Colonic mucosa (tissue), 4 donors: ENCODE measurements around the gene SEC22A. TPM values are rescaled to one million over a fixed set of nuclear protein-coding genes. Genes with fewer than 3 reads are reported as not detected.
"Not testable (repeated sequence)": the region's sequence is repeated elsewhere in the genome, so short reads cannot be mapped to it uniquely, and the experiment has no call there.

ENCODE experiments used
- DNase-seq: peaks from one replicate; pipeline ENCODE4 v3.0.0-alpha.2; 2020
- H3K27ac ChIP-seq: fragments of 200-600 bp; one replicate; pipeline ENCODE4 v1.8.0; 2021
- H3K27me3 ChIP-seq: fragments of 200-600 bp; one replicate; pipeline ENCODE4 v1.8.0; 2021
- H3K36me3 ChIP-seq: fragments of 200-600 bp; one replicate; pipeline ENCODE4 v1.8.0; 2021
- H3K4me1 ChIP-seq: fragments of 200-600 bp; one replicate; pipeline ENCODE4 v1.8.0; 2021; ENCODE audit warnings: mild to moderate bottlenecking
- H3K4me3 ChIP-seq: fragments of 200-600 bp; one replicate; pipeline ENCODE4 v1.8.0; 2021
- H3K9ac ChIP-seq, 2 donors: one replicate each; pipeline ENCODE4 v1.7.0; 2013; ENCODE audit warnings: control low read depth in 2 of 2, low read depth in 2 of 2, low read length in 2 of 2
- H3K9me3 ChIP-seq: fragments of 200-600 bp; one replicate; pipeline ENCODE4 v1.8.0; 2021
- intact Hi-C: fragments of 100-400 bp; cut with DNase I; formaldehyde crosslinking; loops from one replicate; pipeline ENCODE4 v1.14.1; 2022
- total RNA-seq, 2 donors: library from RNA; stranded (reverse); fragmentation: NEBNext Ultra II Directional in 1 of 2; extraction: Animal tissue kit (Norgen Biotek cat#: 25700) in 1 of 2; gene quantifications; one replicate each; pipeline ENCODE4 v1.2.1, GENCODE V29; 2021
- TF ChIP-seq, protein P1 (sequence below): fragments of 200-600 bp; IDR thresholded peaks from one replicate; pipeline ENCODE4 v1.8.0; 2022; ENCODE audit warnings: antibody characterized with exemption, mild to moderate bottlenecking
- donor health status: healthy.
- donor health status: DM: no; HTN: no; CAD: no.
- donor health status: DM: no; HTN: no; CAD: no.

SEC22A gene
- total RNA-seq, 2 donors from 2014 or later = 15.6 to 18.7 TPM

DNA sequence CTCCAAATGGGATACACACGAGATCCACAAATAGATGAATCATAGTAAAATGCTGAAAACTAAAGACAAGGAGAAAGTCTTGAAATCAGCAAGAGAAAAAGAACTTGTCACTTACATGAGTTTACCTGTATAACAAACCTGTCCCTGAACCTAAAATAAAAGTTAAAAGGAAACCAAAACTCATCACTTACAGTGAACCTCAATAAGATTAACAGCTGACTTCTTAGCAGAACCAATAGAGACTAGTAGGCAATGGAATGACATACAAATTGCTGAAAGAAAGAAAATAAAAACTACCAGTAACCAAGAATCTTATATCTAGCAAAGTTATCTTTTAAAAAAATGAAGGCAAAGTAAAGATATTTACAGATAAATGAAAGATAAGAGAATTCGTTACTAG lies 27.4 kb downstream of the SEC22A start:
- TF ChIP-seq, protein P1, sequence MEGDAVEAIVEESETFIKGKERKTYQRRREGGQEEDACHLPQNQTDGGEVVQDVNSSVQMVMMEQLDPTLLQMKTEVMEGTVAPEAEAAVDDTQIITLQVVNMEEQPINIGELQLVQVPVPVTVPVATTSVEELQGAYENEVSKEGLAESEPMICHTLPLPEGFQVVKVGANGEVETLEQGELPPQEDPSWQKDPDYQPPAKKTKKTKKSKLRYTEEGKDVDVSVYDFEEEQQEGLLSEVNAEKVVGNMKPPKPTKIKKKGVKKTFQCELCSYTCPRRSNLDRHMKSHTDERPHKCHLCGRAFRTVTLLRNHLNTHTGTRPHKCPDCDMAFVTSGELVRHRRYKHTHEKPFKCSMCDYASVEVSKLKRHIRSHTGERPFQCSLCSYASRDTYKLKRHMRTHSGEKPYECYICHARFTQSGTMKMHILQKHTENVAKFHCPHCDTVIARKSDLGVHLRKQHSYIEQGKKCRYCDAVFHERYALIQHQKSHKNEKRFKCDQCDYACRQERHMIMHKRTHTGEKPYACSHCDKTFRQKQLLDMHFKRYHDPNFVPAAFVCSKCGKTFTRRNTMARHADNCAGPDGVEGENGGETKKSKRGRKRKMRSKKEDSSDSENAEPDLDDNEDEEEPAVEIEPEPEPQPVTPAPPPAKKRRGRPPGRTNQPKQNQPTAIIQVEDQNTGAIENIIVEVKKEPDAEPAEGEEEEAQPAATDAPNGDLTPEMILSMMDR = no peak
- no peaks in the 10 kb centered on the region for H3K27me3 ChIP-seq
- no peak overlapping the region for H3K9ac ChIP-seq
- DNase-seq = no peak
- H3K9me3 ChIP-seq = no peaks in the 10 kb centered on the region
- no peaks in the 10 kb centered on the region for H3K36me3 ChIP-seq
- H3K4me3 ChIP-seq = no peak overlapping the region
- H3K4me1 ChIP-seq = no peaks in the 10 kb centered on the region
- intact Hi-C loops = no loop called here
- no peak overlapping the region for H3K27ac ChIP-seq

- no peaks in the 10 kb centered on the region for H3K9me3 ChIP-seq
These were observed 35.2 kb downstream of the SEC22A start for GRCh38 chr3:123236902-123237301.

DNA sequence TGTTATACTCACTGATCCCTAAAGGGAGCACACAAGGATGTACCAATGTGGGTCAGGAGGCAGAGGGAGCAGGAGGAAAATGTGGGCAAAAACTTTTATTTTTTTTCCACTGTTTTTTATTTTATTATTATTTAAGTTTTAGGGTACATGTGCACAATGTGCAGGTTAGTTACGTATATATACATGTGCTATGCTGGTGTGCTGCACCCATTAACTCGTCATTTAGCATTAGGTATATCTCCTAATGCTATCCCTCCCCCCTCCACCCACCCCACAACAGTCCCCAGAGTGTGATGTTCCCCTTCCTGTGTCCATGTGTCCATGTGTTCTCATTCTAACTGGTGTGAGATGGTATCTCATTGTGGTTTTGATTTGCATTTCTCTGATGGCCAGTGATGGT lies 37.4 kb downstream of the SEC22A start:
- H3K9me3 ChIP-seq, H3K9ac ChIP-seq, H3K36me3 ChIP-seq, H3K27me3 ChIP-seq, H3K27ac ChIP-seq, intact Hi-C loops, H3K4me1 ChIP-seq, DNase-seq, H3K4me3 ChIP-seq: not testable (repeated sequence)

More at GRCh38 chr3:123236902-123237301, 35.2 kb downstream of the SEC22A start:
- Histone ChIP-seq H3K27ac (no peak overlapping the region), H3K36me3 (no peaks in the 10 kb centered on the region), H3K4me1 (no peaks in the 10 kb centered on the region), H3K9ac (no peak overlapping the region), H3K4me3 (no peak overlapping the region), H3K27me3 (no peaks in the 10 kb centered on the region)
- intact Hi-C loops = no loop called here
- TF ChIP-seq, protein P1 = no peak
- DNase-seq = no peak

GRCh38 chr3:123239756-123240155 lies 38.0 kb downstream of the SEC22A start:
- DNase-seq = no peak
- H3K4me3 ChIP-seq = no peak overlapping the region
- no peaks in the 10 kb centered on the region for H3K4me1 ChIP-seq
- no peaks in the 10 kb centered on the region for H3K36me3 ChIP-seq
- no peak overlapping the region for H3K9ac ChIP-seq
- no peaks in the 10 kb centered on the region for H3K27me3 ChIP-seq
- intact Hi-C loops = no loop called here
- TF ChIP-seq, protein P1 = no peak
- H3K9me3 ChIP-seq = no peaks in the 10 kb centered on the region
- no peak overlapping the region for H3K27ac ChIP-seq

- Histone ChIP-seq H3K4me3 (no peak overlapping the region), H3K9ac (no peak overlapping the region), H3K36me3 (no peaks in the 10 kb centered on the region), H3K4me1 (no peaks in the 10 kb centered on the region), H3K27ac (no peak overlapping the region), H3K9me3 (no peaks in the 10 kb centered on the region), H3K27me3 (no peaks in the 10 kb centered on the region)
- TF ChIP-seq, protein P1 = no peak
- intact Hi-C loops = no loop called here
- DNase-seq = no peak
These were observed 42.4 kb downstream of the SEC22A start for GRCh38 chr3:123244128-123244527.

GRCh38 chr3:123246866-123247265 lies 45.1 kb downstream of the SEC22A start:
- Histone ChIP-seq H3K27ac (no peak overlapping the region), H3K27me3 (no peaks in the 10 kb centered on the region), H3K36me3 (no peaks in the 10 kb centered on the region), H3K4me3 (no peak overlapping the region), H3K4me1 (no peaks in the 10 kb centered on the region), H3K9me3 (no peaks in the 10 kb centered on the region), H3K9ac (no peak overlapping the region)
- intact Hi-C loops = no loop called here
- no peak for DNase-seq
- TF ChIP-seq, protein P1 = no peak
